ENCODE data around the gene SPTLC3.
"Not testable (repeated sequence)": the region's sequence is repeated elsewhere in the genome, so short reads cannot be mapped to it uniquely, and the experiment has no call there.

SPTLC3 gene

GRCh38 chr20:12978613-12979495, 29.9 kb upstream of the SPTLC3 start:
- no peak overlapping the region for H3K27ac ChIP-seq
- intact Hi-C loops (cut with DNase I; ENCODE audit: low total_unique reads) = no loop called here
- no peaks in the 10 kb centered on the region for H3K4me1 ChIP-seq
- H3K36me3 ChIP-seq = no peaks in the 10 kb centered on the region
- TF ChIP-seq, protein P1, sequence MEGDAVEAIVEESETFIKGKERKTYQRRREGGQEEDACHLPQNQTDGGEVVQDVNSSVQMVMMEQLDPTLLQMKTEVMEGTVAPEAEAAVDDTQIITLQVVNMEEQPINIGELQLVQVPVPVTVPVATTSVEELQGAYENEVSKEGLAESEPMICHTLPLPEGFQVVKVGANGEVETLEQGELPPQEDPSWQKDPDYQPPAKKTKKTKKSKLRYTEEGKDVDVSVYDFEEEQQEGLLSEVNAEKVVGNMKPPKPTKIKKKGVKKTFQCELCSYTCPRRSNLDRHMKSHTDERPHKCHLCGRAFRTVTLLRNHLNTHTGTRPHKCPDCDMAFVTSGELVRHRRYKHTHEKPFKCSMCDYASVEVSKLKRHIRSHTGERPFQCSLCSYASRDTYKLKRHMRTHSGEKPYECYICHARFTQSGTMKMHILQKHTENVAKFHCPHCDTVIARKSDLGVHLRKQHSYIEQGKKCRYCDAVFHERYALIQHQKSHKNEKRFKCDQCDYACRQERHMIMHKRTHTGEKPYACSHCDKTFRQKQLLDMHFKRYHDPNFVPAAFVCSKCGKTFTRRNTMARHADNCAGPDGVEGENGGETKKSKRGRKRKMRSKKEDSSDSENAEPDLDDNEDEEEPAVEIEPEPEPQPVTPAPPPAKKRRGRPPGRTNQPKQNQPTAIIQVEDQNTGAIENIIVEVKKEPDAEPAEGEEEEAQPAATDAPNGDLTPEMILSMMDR (IDR thresholded peaks at IDR 0.05) = no peak
- DNase-seq = no peak
- no peaks in the 10 kb centered on the region for H3K9me3 ChIP-seq
- H3K4me3 ChIP-seq = no peak overlapping the region
- H3K27me3 ChIP-seq = no peaks in the 10 kb centered on the region

- intact Hi-C loops (cut with DNase I; ENCODE audit: low total_unique reads); H3K27me3 ChIP-seq: not testable (repeated sequence)
Observed at GRCh38 chr20:12979713-12980112, 29.1 kb upstream of the SPTLC3 start.

DNA sequence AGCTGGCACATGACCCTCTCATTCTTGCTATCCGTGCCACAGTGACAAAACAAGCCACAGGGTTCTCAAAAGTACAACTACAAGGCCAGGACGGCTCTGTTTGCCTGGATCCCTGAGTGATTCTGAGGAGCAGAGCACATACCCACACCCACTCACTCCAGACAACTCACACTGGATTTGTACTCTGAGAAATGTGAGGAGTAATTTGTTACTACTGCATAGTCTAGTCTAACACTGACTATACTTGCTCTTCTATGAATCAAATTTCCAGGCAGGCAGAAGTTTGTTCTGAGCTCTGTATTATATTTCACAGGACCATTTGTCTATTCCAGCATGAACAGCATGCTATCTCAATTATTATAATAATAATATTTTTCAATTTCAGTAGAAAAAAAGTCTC, 26.7 kb upstream of the SPTLC3 start:
- no peaks in the 10 kb centered on the region for H3K9me3 ChIP-seq
- H3K27ac ChIP-seq = no peak overlapping the region
- H3K36me3 ChIP-seq = no peaks in the 10 kb centered on the region
- no peaks in the 10 kb centered on the region for H3K27me3 ChIP-seq
- H3K4me1 ChIP-seq = no peaks in the 10 kb centered on the region
- H3K4me3 ChIP-seq = no peak overlapping the region
- TF ChIP-seq, protein P1 (IDR thresholded peaks at IDR 0.05) = no peak
- no peak for DNase-seq
- intact Hi-C loops (cut with DNase I; ENCODE audit: low total_unique reads) = no loop called here

More at GRCh38 chr20:12979713-12980112, 29.1 kb upstream of the SPTLC3 start:
- not testable (repeated sequence) for DNase-seq, H3K4me3 ChIP-seq, H3K9me3 ChIP-seq, H3K27ac ChIP-seq, H3K4me1 ChIP-seq, H3K36me3 ChIP-seq

GRCh38 chr20:12984069-12984765, 24.6 kb upstream of the SPTLC3 start:
- Histone ChIP-seq H3K27ac (no peak overlapping the region), H3K4me3 (no peak overlapping the region), H3K9me3 (no peaks in the 10 kb centered on the region), H3K36me3 (no peaks in the 10 kb centered on the region), H3K27me3 (no peaks in the 10 kb centered on the region), H3K4me1 (no peaks in the 10 kb centered on the region)
- TF ChIP-seq, protein P1 (IDR thresholded peaks at IDR 0.05) = no peak
- intact Hi-C loops (cut with DNase I; ENCODE audit: low total_unique reads) = no loop called here
- DNase-seq = no peak

GRCh38 chr20:12984863-12985262, 23.9 kb upstream of the SPTLC3 start:
- no peak overlapping the region for H3K4me3 ChIP-seq
- TF ChIP-seq, protein P1 (IDR thresholded peaks at IDR 0.05) = no peak
- H3K4me1 ChIP-seq = no peaks in the 10 kb centered on the region
- no peak overlapping the region for H3K27ac ChIP-seq
- no peak for DNase-seq
- H3K27me3 ChIP-seq = no peaks in the 10 kb centered on the region
- intact Hi-C loops (cut with DNase I; ENCODE audit: low total_unique reads) = no loop called here
- H3K36me3 ChIP-seq = no peaks in the 10 kb centered on the region
- no peaks in the 10 kb centered on the region for H3K9me3 ChIP-seq

GRCh38 chr20:12987261-12987660, 21.5 kb upstream of the SPTLC3 start:
- no peak overlapping the region for H3K4me3 ChIP-seq
- H3K27ac ChIP-seq = no peak overlapping the region
- TF ChIP-seq, protein P1 (IDR thresholded peaks at IDR 0.05) = no peak
- intact Hi-C loops (cut with DNase I; ENCODE audit: low total_unique reads) = no loop called here
- no peaks in the 10 kb centered on the region for H3K36me3 ChIP-seq
- DNase-seq = no peak
- no peaks in the 10 kb centered on the region for H3K27me3 ChIP-seq
- H3K4me1 ChIP-seq = no peaks in the 10 kb centered on the region
- no peaks in the 10 kb centered on the region for H3K9me3 ChIP-seq
